ENCODE data around the gene CTNND2. TPM values are rescaled to one million over a fixed set of nuclear protein-coding genes. Genes with fewer than 3 reads are reported as not detected.

Gene CTNND2
- polyA plus RNA-seq, 1 donor from 2014 or later = 67.0 TPM

- no peak for TF ChIP-seq RAD21 (conservative IDR thresholded peaks at IDR 0.05)
- TF ChIP-seq SMC3 (conservative IDR thresholded peaks at IDR 0.05; ENCODE audit: poor library complexity) = no peak
- TF ChIP-seq EZH2 (IDR thresholded peaks at IDR 0.05; ENCODE audit: borderline replicate concordance, insufficient read depth, low read length, poor library complexity, severe bottlenecking) = no peak
- no peak for TF ChIP-seq EP300 (conservative IDR thresholded peaks at IDR 0.05; ENCODE audit: poor library complexity, severe bottlenecking)
- no peak for TF ChIP-seq REST (IDR thresholded peaks at IDR 0.05; ENCODE audit: borderline replicate concordance)
- no peak for TF ChIP-seq CTCF (IDR thresholded peaks at IDR 0.05; ENCODE audit: poor library complexity, severe bottlenecking)
- TF ChIP-seq POLR2AphosphoS5 (IDR thresholded peaks at IDR 0.05) = no peak
- no peak for TF ChIP-seq MXI1 (conservative IDR thresholded peaks at IDR 0.05; ENCODE audit: poor library complexity, severe bottlenecking)
- no peak for TF ChIP-seq TAF1 (IDR thresholded peaks at IDR 0.05; ENCODE audit: low read depth)
- Histone ChIP-seq H3K4me3 (ENCODE audit: low read length) (no peak overlapping the region), H3K36me3 (ENCODE audit: insufficient read depth, low read length) (peaks cover 3% of the 10 kb centered on the region), H3K79me2 (replicated peaks; ENCODE audit: insufficient read depth, low read length) (no peaks in the 10 kb centered on the region), H3K9me3 (ENCODE audit: low read length) (no peaks in the 10 kb centered on the region), H3F3A (ENCODE audit: insufficient read depth, low read length, poor library complexity, severe bottlenecking) (no peaks in the 10 kb centered on the region), H2AFZ (ENCODE audit: low read depth, low read length) (no peak overlapping the region), H3K9ac (ENCODE audit: low read length) (no peak overlapping the region), H3K27me3 (ENCODE audit: insufficient read depth, low read depth, low read length) (no peaks in the 10 kb centered on the region), H3K9me2 (ENCODE audit: insufficient read depth, low read length) (no peaks in the 10 kb centered on the region), H3K27ac (ENCODE audit: low read length) (no peak overlapping the region), H3K4me2 (ENCODE audit: low read length) (no peak overlapping the region), H4K20me1 (ENCODE audit: insufficient read depth) (no peaks in the 10 kb centered on the region)
Measured at GRCh38 chr5:11224436-11225187, 679.6 kb downstream of the CTNND2 start.

GRCh38 chr5:11222169-11222568 lies 682.1 kb downstream of the CTNND2 start:
- H2AFZ ChIP-seq (ENCODE audit: low read depth, low read length) = no peak overlapping the region
- no peaks in the 10 kb centered on the region for H3K9me3 ChIP-seq (ENCODE audit: low read length)
- TF ChIP-seq TAF1 (IDR thresholded peaks at IDR 0.05; ENCODE audit: low read depth) (no peak), MXI1 (conservative IDR thresholded peaks at IDR 0.05; ENCODE audit: poor library complexity, severe bottlenecking) (no peak), SMC3 (conservative IDR thresholded peaks at IDR 0.05; ENCODE audit: poor library complexity) (no peak), EZH2 (IDR thresholded peaks at IDR 0.05; ENCODE audit: borderline replicate concordance, insufficient read depth, low read length, poor library complexity, severe bottlenecking) (no peak), REST (IDR thresholded peaks at IDR 0.05; ENCODE audit: borderline replicate concordance) (no peak), RAD21 (conservative IDR thresholded peaks at IDR 0.05) (no peak), CTCF (IDR thresholded peaks at IDR 0.05; ENCODE audit: poor library complexity, severe bottlenecking) (no peak), EP300 (conservative IDR thresholded peaks at IDR 0.05; ENCODE audit: poor library complexity, severe bottlenecking) (no peak), POLR2AphosphoS5 (IDR thresholded peaks at IDR 0.05) (no peak)
- H3K4me3 ChIP-seq (ENCODE audit: low read length) = no peak overlapping the region
- H3K27ac ChIP-seq (ENCODE audit: low read length) = no peak overlapping the region
- no peaks in the 10 kb centered on the region for H3K27me3 ChIP-seq (ENCODE audit: insufficient read depth, low read depth, low read length)
- no peaks in the 10 kb centered on the region for H3F3A ChIP-seq (ENCODE audit: insufficient read depth, low read length, poor library complexity, severe bottlenecking)
- H3K79me2 ChIP-seq (replicated peaks; ENCODE audit: insufficient read depth, low read length) = no peaks in the 10 kb centered on the region
- peaks cover 3% of the 10 kb centered on the region for H3K36me3 ChIP-seq (ENCODE audit: insufficient read depth, low read length)
- H3K9me2 ChIP-seq (ENCODE audit: insufficient read depth, low read length) = no peaks in the 10 kb centered on the region
- no peak overlapping the region for H3K4me2 ChIP-seq (ENCODE audit: low read length)
- H3K9ac ChIP-seq (ENCODE audit: low read length) = no peak overlapping the region
- no peaks in the 10 kb centered on the region for H4K20me1 ChIP-seq (ENCODE audit: insufficient read depth)
